Measurements from ENCODE around the gene LRRC25.
A peak's percentile ranks its signal among the peaks of the same experiment; 100 is the strongest.

LRRC25 gene

GRCh38 chr19:18435842-18436670, 38.6 kb upstream of the LRRC25 start:
- DNase-seq (ENCODE audit: low read depth in 2 of 2), result no peak

DNA sequence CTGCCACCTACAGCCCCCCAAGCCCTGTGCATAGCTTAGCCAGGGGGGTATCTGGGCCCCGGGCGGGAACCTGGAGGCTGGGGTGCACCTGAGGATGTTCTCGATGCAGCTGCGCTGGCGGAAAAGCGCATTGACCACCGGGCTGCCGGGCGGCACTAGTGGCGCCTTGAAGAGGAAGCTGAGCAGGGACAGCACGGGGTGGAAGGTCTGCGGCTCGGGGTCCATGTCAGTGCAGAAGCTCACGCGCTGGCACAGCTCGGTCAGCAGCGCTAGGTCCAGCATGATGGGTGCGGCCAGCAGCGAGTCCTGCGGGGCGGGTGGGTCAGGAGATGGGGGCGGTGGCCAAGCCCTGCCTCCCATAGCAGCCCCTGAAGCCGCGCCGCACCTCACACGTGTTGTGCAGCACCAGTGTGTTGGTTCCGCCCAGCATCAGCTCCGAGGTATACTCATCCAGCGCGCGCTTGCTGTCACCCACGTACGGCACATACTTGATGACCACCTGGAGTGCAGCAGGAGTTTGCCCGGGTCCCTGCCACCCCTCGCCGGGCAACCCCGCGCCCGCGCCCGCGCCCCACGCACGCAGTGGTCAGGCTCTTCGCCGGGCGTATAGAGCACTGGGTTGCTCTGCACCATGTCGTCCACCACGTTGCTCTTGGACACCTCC, 37.9 kb upstream of the LRRC25 start:
- DNase-seq (ENCODE audit: low read depth in 2 of 2), result no peak

DNA sequence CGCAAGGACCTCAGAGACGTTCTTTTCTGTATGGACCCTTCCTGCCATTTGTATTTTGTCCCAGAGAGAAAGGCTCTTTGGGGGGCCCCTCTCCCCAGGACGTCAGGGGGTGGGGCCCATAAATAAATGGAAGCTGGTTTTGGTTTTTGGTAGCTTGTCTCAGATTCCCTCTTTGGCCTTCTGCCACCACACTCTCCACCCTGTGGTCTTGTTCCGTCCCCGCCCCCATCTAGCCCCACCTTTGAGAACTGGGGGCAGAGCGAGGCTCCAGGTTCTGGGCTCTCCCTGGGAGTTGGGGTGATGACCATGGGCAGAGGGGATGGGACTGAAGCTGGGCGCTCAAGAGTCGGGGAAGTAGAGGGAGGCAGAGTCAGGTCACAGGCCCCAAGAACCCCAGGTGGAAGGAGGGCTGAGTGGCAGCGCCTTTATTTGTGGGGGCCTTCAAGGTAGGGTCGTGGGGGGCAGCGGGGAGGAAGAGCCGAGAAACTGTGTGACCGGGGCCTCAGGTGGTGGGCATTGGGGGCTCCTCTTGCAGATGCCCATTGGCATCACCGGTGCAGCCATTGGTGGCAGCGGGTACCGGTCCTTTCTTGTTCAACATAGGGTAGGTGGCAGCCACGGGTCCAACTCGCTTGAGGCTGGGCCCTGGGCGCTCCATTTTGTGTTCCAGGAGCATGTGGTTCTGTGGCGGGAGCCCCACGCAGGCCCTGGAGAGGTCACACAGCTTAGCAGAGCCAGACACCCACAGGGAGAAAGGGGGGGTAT, 37.2 kb upstream of the LRRC25 start:
- DNase-seq (ENCODE audit: low read depth in 2 of 2), result no peak

GRCh38 chr19:18433735-18434398, 36.4 kb upstream of the LRRC25 start:
- DNase-seq (ENCODE audit: low read depth in 2 of 2), result no peak

- no peak for DNase-seq (ENCODE audit: low read depth in 2 of 2)
Measured at GRCh38 chr19:18433015-18433691, 35.7 kb upstream of the LRRC25 start.

- no peak for DNase-seq (ENCODE audit: low read depth in 2 of 2)
Measured at GRCh38 chr19:18432275-18433014, 35.0 kb upstream of the LRRC25 start.

GRCh38 chr19:18431351-18432197, 34.2 kb upstream of the LRRC25 start:
- no peak for DNase-seq (ENCODE audit: low read depth in 2 of 2)

DNA sequence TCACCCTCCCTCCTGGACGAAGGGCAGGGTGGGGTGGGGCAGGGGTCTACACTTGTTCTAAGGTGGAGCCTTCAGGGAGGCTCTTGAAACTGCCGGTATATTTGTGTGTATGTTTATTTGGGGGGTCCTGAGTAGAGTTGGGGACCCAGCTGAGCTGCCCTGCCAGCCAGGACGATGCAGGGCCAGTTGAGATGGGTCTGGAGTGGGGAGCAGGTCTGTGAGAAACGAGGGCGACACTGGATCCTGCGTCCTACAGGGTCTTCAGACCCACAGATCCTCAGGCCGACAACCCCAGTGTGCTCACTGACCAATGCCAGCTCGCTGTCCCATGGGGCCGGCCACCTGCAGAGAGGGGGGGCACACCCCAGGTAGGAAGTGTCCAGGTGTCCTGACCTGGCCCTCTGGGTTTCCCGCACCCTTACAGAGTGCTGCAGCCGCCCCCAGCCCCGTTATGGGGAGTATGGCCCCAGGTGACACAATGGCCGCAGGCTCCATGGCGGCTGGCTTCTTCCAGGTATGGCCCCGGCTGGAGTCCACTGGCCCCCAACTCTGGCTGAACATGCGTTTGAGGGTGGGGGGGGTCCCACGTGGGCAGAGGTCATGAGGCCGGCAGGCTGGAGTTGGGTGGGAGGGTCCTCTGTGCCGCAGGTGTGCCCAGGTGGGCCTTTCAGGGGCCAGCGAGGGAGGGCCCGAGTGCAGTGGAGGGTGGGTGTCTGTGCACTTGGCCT, 33.2 kb upstream of the LRRC25 start:
- DNase-seq (ENCODE audit: low read depth in 2 of 2), result no peak

DNA sequence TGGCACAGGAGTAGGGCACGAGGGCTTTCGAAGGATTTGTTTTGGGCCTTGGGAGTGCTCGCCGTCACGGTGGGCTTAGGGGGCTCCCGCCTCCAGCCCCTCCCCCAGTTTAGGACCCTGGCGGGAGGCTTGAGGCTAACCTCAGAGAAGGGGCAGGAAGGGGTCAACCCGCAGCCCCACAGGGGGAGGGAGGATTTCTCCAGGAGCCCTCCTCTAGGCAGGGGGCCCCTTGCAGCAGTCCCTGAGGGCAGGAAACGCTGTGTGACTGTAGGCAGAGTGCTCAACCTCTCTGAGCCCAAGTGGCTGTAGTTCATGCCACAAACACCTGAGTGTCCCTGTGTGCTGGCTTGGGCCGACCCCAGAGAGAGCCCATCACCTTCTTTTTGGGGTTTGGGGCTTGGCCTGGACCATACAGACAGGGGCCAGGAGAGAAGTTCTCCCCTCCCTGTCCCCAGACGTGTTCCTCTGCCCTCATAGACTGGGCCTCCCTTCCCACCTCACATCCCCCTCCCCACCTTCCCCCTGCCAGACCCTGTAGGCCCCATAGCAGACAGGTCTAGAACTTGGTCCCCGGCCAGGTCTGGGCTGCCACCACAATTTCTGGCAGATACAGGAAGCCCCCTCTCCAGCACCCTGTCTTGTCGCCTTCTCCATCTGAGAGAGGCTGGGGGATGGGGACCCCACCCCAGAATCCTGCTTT, 32.4 kb upstream of the LRRC25 start:
- DNase-seq (ENCODE audit: low read depth in 2 of 2), result no peak

DNA sequence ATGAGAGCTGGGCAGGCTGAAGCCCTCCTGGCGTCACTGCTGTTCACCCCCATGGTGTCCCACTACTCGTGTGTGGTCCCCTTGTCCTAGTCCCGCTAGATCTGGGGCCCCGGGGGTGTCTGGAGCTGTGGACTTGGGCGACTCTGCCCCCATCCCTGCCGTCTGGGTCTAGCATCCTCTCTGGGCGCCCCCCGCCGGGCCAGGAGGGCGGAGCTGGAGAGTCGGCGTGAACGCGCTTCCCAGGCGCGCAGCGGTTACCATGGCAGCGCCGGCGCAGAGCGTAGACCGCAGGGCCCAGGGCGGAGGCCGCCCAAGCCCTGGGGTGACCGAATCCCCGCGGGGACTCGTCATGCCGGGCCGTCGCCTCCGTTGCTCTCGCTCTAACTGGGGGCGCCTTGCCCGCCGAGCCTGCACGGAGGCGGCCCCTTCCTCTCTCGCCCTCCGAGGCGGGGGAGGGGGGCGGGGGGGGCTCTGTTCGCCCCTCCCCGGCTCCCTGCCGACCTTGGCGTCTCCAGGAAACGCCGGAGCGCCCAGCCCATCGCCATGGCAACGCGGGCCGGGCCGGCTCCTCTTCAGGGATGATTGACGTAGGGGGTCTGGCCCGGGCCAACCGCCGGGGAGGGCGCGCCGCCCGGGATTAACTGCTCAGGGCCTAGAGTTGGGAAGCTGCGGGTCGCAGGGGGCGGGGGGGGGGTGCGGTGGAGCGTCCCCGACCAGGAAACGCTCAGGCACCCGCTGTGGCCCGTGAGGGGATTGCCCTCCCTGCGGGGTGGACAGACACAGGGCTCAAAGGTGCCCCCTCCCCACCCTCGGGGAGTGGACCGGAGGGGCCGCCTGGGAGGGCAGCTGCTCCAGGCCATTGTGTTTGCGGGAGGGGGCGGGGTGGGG, 31.6 kb upstream of the LRRC25 start:
- peak; percentile 70 for DNase-seq (ENCODE audit: low read depth in 2 of 2)

DNA sequence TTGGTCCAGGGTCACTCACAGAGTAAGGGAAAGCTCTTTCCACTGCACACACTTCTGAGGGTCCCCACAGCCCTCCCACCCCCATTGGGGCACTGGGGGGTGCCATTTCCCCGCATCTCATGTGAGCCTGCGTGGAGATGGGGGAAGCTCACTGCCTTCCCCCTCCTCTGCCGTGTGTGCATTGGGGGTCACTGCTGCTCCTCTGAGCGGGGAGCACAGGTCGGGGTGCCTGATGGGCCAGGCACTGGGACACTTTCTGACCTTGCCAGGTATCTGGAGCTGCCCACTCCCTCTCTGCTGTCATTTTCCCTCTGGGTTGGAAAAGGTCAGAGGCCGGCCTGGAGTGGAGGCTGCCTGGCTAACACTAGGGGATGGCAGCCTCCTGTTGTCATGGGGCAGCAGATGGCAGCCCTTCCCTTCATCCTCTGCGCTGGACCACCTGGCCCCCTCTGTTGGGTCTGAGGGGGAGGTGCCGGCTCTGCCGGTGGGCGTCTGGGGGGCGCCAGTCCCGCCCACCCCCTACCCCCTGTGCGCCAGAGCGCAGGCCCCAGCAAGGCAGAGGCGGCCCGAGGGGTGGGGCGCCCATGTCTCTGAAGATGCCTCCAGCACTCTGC, 30.9 kb upstream of the LRRC25 start:
- DNase-seq (ENCODE audit: low read depth in 2 of 2), result no peak

DNA sequence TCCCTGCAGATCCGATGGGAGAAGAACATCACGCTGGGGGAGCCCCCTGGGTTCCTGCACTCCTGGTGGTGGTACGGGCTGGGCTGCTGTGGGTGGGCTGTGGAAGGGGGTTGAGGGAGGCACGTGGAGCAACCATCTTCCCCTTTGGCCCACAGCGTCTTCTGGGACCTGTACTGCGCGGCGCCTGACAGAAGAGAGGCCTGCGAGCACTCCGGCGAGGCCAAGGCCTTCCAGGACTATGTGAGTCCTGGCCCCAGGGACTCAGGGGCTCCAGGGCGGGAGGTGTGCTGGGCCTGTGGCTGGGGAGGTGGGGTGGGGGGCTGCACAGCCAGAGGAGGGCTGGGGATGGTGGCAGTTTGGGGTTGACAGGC, 30.3 kb upstream of the LRRC25 start:
- no peak for DNase-seq (ENCODE audit: low read depth in 2 of 2)

DNA sequence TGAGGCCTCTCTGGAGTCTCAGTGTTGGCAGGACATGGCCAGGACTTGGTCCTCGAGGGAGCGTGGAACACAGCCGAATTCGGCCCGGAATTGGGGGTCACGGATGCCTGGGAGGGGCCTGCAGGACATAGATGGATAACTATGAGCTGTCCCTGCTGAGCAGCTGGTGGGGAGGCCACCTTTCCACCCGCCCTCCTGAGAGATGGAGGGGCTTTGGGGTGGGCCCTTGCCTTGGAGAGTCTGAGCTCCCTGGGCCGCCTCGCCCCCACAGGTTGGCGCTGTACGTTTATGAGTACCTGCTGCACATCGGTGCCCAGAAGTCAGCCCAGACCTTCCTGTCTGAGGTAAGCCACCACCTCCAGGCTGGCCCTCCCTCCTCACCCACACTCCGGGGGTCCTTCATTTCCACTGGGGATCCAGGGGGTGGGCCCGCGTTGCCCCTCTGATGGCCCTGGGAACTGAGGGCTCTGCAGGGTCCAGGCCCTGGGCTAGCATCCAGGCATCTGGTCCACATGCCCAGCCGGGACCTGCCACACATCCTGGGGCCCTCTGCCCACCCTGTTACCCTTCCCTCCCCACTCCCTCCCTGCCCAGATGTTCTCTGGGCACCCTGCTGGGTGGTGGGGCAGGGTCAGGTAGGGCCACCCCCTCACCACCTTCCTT, 29.8 kb upstream of the LRRC25 start:
- DNase-seq (ENCODE audit: low read depth in 2 of 2), result no peak

DNA sequence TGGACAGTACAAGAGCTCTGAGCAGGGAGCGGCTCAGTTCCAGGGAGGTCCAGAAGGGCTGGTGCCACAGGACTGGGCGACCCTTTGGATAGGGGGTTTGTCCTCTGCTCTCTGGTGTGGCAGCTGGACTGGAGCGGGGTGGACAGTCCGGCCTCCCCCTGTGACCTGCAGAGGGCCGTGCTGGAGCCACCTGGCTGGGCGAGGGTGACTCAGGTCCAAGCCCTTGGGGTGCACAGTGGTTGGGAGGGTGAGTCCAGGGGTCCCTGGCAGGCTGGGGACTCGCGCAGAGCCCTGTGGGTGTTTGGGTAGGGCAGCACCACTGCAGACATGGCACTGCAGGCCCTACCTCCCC, 29.0 kb upstream of the LRRC25 start:
- DNase-seq (ENCODE audit: low read depth in 2 of 2), result no peak

GRCh38 chr19:18425515-18426415, 28.3 kb upstream of the LRRC25 start:
- no peak for DNase-seq (ENCODE audit: low read depth in 2 of 2)
